Natural killer cell (primary cell): ENCODE results near the gene SLC18A3. TPM values are rescaled to one million over a fixed set of nuclear protein-coding genes. Genes with fewer than 3 reads are reported as not detected.
A peak's percentile ranks its signal among the peaks of the same experiment; 100 is the strongest.

Experiments used
- ATAC-seq, 3 donors: fragments of 150-1000 bp in 2 of 3; fragments of 200-7000 bp in 1 of 3; cut with Tn5 transposase; 1 replicate in 1 of 3; 2 replicates in 2 of 3; pipeline ENCODE4 v1.10.0; 2021; ENCODE audit warnings: mild to moderate bottlenecking in 2 of 3, moderate library complexity in 2 of 3
- DNase-seq, 2 donors: peaks; one replicate each; pipeline versions ENCODE4 v3.0.0 to v3.0.0-alpha.2; 2013 to 2021; ENCODE audit warnings: mixed read lengths in 1 of 2
- H3K27ac ChIP-seq: one replicate; pipeline ENCODE4 v1.5.1; 2013; ENCODE audit warnings: mild to moderate bottlenecking, low read length
- H3K27me3 ChIP-seq: one replicate; pipeline ENCODE4 v1.6.1; 2013; ENCODE audit warnings: low read length; ENCODE audit not compliant: control insufficient read depth, insufficient read depth
- H3K36me3 ChIP-seq: one replicate; pipeline ENCODE4 v1.6.1; 2013; ENCODE audit warnings: low read length; ENCODE audit not compliant: control insufficient read depth, insufficient read depth
- H3K4me1 ChIP-seq: one replicate; pipeline ENCODE4 v1.6.1; 2013; ENCODE audit warnings: low read length; ENCODE audit not compliant: control insufficient read depth, insufficient read depth
- H3K4me3 ChIP-seq: one replicate; pipeline ENCODE4 v1.5.1; 2013; ENCODE audit warnings: low read length
- H3K9me3 ChIP-seq: one replicate; pipeline ENCODE4 v1.6.1; 2013; ENCODE audit warnings: low read length; ENCODE audit not compliant: control insufficient read depth, insufficient read depth
- H3K27ac Mint-ChIP-seq, 2 donors: one replicate each; pipeline ENCODE4 v1.8.0; 2022; ENCODE audit warnings: mild to moderate bottlenecking in 2 of 2, mixed read lengths in 2 of 2, moderate library complexity in 1 of 2
- H3K27me3 Mint-ChIP-seq, 2 donors: one replicate each; pipeline ENCODE4 v1.8.0; 2022; ENCODE audit warnings: low read depth in 2 of 2, mixed read lengths in 2 of 2
- H3K36me3 Mint-ChIP-seq: one replicate; pipeline ENCODE4 v1.8.0; 2022; ENCODE audit warnings: mixed read lengths
- H3K4me1 Mint-ChIP-seq, 2 donors: one replicate each; pipeline ENCODE4 v1.8.0; 2022; ENCODE audit warnings: mixed read lengths in 2 of 2
- H3K4me3 Mint-ChIP-seq: one replicate; pipeline ENCODE4 v1.8.0; 2022; ENCODE audit warnings: mild to moderate bottlenecking, moderate library complexity, mixed read lengths
- H3K9me3 Mint-ChIP-seq, 2 donors: one replicate each; pipeline ENCODE4 v1.8.0; 2022; ENCODE audit warnings: mixed read lengths in 2 of 2
- WGBS: methylation state at CpG from one replicate; pipeline ENCODE4 v1.1.7; 2013; ENCODE audit warnings: missing lambda C conversion rate; ENCODE audit not compliant: insufficient coverage; 5-methylcytosine and 5-hydroxymethylcytosine counted together
- intact Hi-C: fragments of 100-400 bp; cut with micrococcal nuclease; formaldehyde crosslinking; loops from one replicate; pipeline ENCODE4 v1.14.2; 2022
- total RNA-seq, 4 donors: library from RNA; stranded (reverse); fragments of 120-200 nt in 1 of 4; gene quantifications; one replicate each; pipeline versions ENCODE4 v1.2.3 to v1.2.4, GENCODE V29; 2013 to 2022
- TF ChIP-seq, protein P1 (sequence below): fragments of 200-600 bp; IDR thresholded peaks from one replicate; pipeline ENCODE4 v1.8.0; 2022; ENCODE audit warnings: antibody characterized with exemption

SLC18A3 gene
- total RNA-seq, 3 donors from 2014 or later (not counting 1 experiment from before 2014, with no cell fraction given): not detected

DNA sequence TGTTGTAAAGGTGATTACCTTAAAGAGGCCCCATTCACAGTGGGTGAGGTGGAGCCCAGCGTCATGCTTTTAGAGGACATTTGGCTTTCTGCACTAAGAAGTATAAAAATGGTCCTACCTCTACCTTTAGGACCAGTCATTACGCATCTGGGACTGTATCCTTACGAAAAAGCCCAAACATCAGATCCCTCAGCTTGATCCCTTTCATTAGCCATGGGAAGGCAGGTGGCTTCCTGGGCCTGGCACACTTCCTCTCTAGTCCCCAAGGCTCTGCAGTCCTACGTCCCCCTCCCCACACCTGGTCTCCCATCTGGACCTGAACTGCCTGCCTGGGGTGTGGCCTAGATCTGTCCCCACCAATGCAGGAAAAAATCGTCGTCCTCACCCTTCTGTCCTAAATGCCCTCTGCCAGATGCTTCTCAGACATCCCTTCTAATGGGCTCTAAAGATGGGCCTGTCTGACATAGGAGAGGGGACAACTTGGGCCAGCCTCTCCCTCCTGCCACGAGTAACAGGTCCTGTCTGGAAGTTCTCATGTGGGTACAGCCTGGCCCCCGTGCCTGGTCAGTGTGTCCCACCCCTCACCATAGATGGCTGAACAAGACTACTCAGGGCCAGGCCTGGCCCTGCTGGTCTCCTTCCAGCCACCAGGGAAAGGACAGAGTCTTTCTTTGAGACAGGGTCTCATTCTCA, 11.8 kb upstream of the SLC18A3 start:
- Histone ChIP-seq H3K9me3 (no peaks in the 10 kb centered on the region), H3K27me3 (no peaks in the 10 kb centered on the region), H3K4me1 (no peaks in the 10 kb centered on the region), H3K4me3 (no peak overlapping the region), H3K36me3 (no peaks in the 10 kb centered on the region), H3K27ac (no peak overlapping the region)
- DNase-seq (no peak), ATAC-seq (peak in 1 of 3 donors; percentile 6)
- Mint-ChIP-seq H3K36me3 (no peaks in the 10 kb centered on the region), H3K4me3 (no peak overlapping the region), H3K9me3 (no peaks in the 10 kb centered on the region), H3K27me3 (peaks cover 23 to 39% of the 10 kb centered on the region in 2 donors), H3K27ac (no peak overlapping the region), H3K4me1 (peaks cover under 1% of the 10 kb centered on the region in 2 donors)
- intact Hi-C loops: no loop called here
- WGBS: 72% methylated on average over 8 of the region's 8 CpGs
- TF ChIP-seq, protein P1, sequence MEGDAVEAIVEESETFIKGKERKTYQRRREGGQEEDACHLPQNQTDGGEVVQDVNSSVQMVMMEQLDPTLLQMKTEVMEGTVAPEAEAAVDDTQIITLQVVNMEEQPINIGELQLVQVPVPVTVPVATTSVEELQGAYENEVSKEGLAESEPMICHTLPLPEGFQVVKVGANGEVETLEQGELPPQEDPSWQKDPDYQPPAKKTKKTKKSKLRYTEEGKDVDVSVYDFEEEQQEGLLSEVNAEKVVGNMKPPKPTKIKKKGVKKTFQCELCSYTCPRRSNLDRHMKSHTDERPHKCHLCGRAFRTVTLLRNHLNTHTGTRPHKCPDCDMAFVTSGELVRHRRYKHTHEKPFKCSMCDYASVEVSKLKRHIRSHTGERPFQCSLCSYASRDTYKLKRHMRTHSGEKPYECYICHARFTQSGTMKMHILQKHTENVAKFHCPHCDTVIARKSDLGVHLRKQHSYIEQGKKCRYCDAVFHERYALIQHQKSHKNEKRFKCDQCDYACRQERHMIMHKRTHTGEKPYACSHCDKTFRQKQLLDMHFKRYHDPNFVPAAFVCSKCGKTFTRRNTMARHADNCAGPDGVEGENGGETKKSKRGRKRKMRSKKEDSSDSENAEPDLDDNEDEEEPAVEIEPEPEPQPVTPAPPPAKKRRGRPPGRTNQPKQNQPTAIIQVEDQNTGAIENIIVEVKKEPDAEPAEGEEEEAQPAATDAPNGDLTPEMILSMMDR: no peak

DNA sequence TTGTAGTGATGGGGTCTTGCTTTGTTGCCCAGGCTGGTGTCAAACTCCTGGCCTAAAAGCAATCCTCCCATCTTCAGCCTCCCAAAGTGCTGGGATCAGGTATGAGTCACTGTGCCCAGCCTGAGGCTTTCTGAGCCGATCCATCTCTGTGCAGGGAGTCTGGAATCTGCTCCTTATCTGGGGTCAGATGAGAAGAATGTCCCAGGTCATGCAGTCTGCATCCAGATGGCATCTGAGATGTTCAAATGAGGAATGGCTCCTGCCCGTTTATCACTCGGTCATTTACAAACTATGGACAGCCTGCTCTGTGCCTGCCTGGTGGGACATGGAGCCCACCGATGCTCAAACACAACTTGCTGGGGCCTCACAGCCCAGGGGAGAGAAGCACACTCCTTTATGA, 11.1 kb upstream of the SLC18A3 start:
- H3K27ac ChIP-seq: no peak overlapping the region
- H3K4me3 ChIP-seq: no peak overlapping the region
- H3K9me3 ChIP-seq: no peaks in the 10 kb centered on the region
- no peak overlapping the region for H3K4me3 Mint-ChIP-seq
- no peak overlapping the region for H3K27ac Mint-ChIP-seq
- no peaks in the 10 kb centered on the region for H3K27me3 ChIP-seq
- no peak for ATAC-seq
- no peaks in the 10 kb centered on the region for H3K4me1 Mint-ChIP-seq
- H3K9me3 Mint-ChIP-seq: no peaks in the 10 kb centered on the region
- intact Hi-C loops: no loop called here
- TF ChIP-seq, protein P1: no peak
- no peaks in the 10 kb centered on the region for H3K36me3 ChIP-seq
- no peak for DNase-seq
- no peaks in the 10 kb centered on the region for H3K4me1 ChIP-seq
- H3K27me3 Mint-ChIP-seq: peaks cover 24 to 40% of the 10 kb centered on the region in 2 donors
- 82% methylated on average over 4 of the region's 4 CpGs for WGBS
- H3K36me3 Mint-ChIP-seq: no peaks in the 10 kb centered on the region

DNA sequence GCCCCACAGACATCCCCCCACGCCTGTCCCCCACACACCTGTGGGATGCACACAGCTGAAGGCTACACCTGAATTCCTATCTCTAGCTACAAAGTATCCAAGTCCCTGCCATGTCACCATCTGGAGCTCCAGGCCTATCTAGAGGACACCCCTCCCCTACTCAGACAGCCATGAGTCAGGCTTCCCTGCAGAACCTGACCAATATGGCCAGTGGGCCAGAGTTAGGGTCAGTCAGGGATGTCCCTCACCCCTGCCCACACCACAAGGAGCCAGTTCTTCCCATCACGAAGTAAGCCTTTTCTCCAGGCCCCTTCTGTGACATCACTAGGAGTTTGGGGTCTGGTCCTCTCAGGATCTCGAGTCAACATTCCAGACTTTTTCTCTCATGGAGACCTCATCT, 10.6 kb upstream of the SLC18A3 start:
- no peaks in the 10 kb centered on the region for H3K4me1 ChIP-seq
- WGBS: 68% methylated on average over 3 of the region's 3 CpGs
- DNase-seq (no peak), ATAC-seq (no peak)
- Mint-ChIP-seq H3K27me3 (peaks cover 24 to 40% of the 10 kb centered on the region in 2 donors), H3K9me3 (no peaks in the 10 kb centered on the region), H3K4me3 (no peak overlapping the region), H3K36me3 (no peaks in the 10 kb centered on the region), H3K4me1 (no peaks in the 10 kb centered on the region), H3K27ac (no peak overlapping the region)
- H3K4me3 ChIP-seq: no peak overlapping the region
- intact Hi-C loops: no loop called here
- no peak overlapping the region for H3K27ac ChIP-seq
- no peaks in the 10 kb centered on the region for H3K27me3 ChIP-seq
- H3K9me3 ChIP-seq: no peaks in the 10 kb centered on the region
- TF ChIP-seq, protein P1: no peak
- H3K36me3 ChIP-seq: no peaks in the 10 kb centered on the region

DNA sequence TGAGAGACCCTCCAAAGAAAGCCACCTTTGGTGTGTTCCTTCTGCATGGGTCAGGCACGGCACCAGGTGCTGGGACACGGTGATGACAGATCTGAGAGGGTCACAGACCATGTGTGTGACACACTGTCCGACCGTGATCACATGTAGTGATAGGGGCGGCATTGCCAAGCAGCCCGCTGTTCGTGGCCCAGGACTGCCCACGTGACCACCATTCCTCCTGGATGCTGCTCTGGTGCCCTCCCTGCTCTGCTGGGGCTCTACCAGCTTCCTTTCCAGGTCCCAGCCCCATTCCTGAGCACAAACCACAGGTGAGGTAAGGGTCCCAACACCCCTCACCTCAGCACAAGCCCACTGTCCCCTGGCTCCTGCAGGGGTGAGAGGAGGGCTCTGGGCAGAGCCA, 10.1 kb upstream of the SLC18A3 start:
- H3K27me3 Mint-ChIP-seq: peaks cover 28 to 45% of the 10 kb centered on the region in 2 donors
- ATAC-seq (no peak), DNase-seq (no peak)
- Histone ChIP-seq H3K9me3 (no peaks in the 10 kb centered on the region), H3K4me1 (no peaks in the 10 kb centered on the region), H3K27ac (no peak overlapping the region), H3K36me3 (no peaks in the 10 kb centered on the region), H3K4me3 (no peak overlapping the region), H3K27me3 (no peaks in the 10 kb centered on the region)
- intact Hi-C loops: no loop called here
- no peaks in the 10 kb centered on the region for H3K4me1 Mint-ChIP-seq
- TF ChIP-seq, protein P1: no peak
- no peaks in the 10 kb centered on the region for H3K9me3 Mint-ChIP-seq
- no peaks in the 10 kb centered on the region for H3K36me3 Mint-ChIP-seq
- no peak overlapping the region for H3K27ac Mint-ChIP-seq
- 81% methylated on average over 8 of the region's 8 CpGs for WGBS
- no peak overlapping the region for H3K4me3 Mint-ChIP-seq
